GM12878 (cell line): ENCODE measurements around the gene PDCD5. TPM values are rescaled to one million over a fixed set of nuclear protein-coding genes. Genes with fewer than 3 reads are reported as not detected.

Source experiments
- BCL3 ChIP-seq: IDR thresholded peaks from 2 replicates; pipeline ENCODE4 v1.6.1; 2011; ENCODE audit warnings: borderline replicate concordance, low read depth, mild to moderate bottlenecking, moderate library complexity, low read length; ENCODE audit not compliant: insufficient read depth, poor library complexity, severe bottlenecking
- BMI1 ChIP-seq: fragments of 450-650 bp; IDR thresholded peaks from 2 replicates; pipeline ENCODE4 v1.6.1; 2016; ENCODE audit warnings: mild to moderate bottlenecking, moderate library complexity, borderline replicate concordance
- CTCF ChIP-seq, 3 experiments: IDR thresholded peaks in 2 of 3; conservative IDR thresholded peaks in 1 of 3; 2 replicates each; pipeline ENCODE4 v1.5.1; 2011; ENCODE audit warnings: low read depth in 3 of 3, low read length in 3 of 3, mild to moderate bottlenecking in 3 of 3, control low read depth in 2 of 3, moderate library complexity in 2 of 3, inconsistent platforms in 1 of 3, mixed read lengths in 1 of 3; ENCODE audit not compliant: control insufficient read depth in 2 of 3, insufficient read depth in 1 of 3; ENCODE audit errors: extremely low read depth in 1 of 3
- GABPA ChIP-seq: IDR thresholded peaks from 2 replicates; pipeline ENCODE4 v1.6.1; 2014; ENCODE audit warnings: antibody characterized with exemption, low read depth, mild to moderate bottlenecking, inconsistent platforms
- HCFC1 ChIP-seq: fragments of 150-350 bp; IDR thresholded peaks from 2 replicates; pipeline ENCODE4 v1.6.1; 2014; ENCODE audit warnings: low read length
- IRF3 ChIP-seq: fragments of 450-650 bp; IDR thresholded peaks from 2 replicates; pipeline ENCODE4 v1.6.1; 2014; ENCODE audit warnings: mild to moderate bottlenecking
- MLLT1 ChIP-seq: fragments of 450-650 bp; IDR thresholded peaks from 2 replicates; pipeline ENCODE4 v1.6.1; 2016; ENCODE audit warnings: mild to moderate bottlenecking
- NRF1 ChIP-seq: conservative IDR thresholded peaks from 2 replicates; pipeline ENCODE4 v1.6.1; 2011; ENCODE audit warnings: mild to moderate bottlenecking, low read depth, low read length, improper control_type of control experiment
- PAX5 ChIP-seq: IDR thresholded peaks from 2 replicates; pipeline ENCODE4 v1.6.1; 2011; ENCODE audit warnings: low read depth, low read length, borderline replicate concordance
- PAX8 ChIP-seq: fragments of 450-650 bp; IDR thresholded peaks from 2 replicates; pipeline ENCODE4 v1.6.1; 2017; ENCODE audit warnings: mild to moderate bottlenecking, moderate library complexity
- PML ChIP-seq: IDR thresholded peaks from 2 replicates; pipeline ENCODE4 v1.6.1; 2012; ENCODE audit warnings: low read length, inconsistent platforms
- RBBP5 ChIP-seq: fragments of 200-600 bp; sonication (generic); conservative IDR thresholded peaks from 2 replicates; pipeline ENCODE4 v1.6.1; 2016
- SIN3A ChIP-seq: IDR thresholded peaks from 2 replicates; pipeline ENCODE4 v1.6.1; 2012; ENCODE audit warnings: low read depth, low read length, improper control_type of control experiment
- ZBTB4 ChIP-seq: fragments of 450-650 bp; formaldehyde crosslinking; IDR thresholded peaks from 2 replicates; pipeline ENCODE4 v1.4.0; 2022; ENCODE audit warnings: mild to moderate bottlenecking, moderate library complexity
- ZBTB40 ChIP-seq: fragments of 450-650 bp; IDR thresholded peaks from 2 replicates; pipeline ENCODE4 v1.6.1; 2016; ENCODE audit warnings: mild to moderate bottlenecking, moderate library complexity, borderline replicate concordance
- polyA plus RNA-seq, 11 experiments: library from polyadenylated mRNA; depleted of rRNA in 4 of 11; unstranded in 6 of 11; stranded (reverse) in 5 of 11; fragments of >200 nt; fragmentation: Nextera tagmentation in 4 of 11; fragmentation: Illumina TruSeq in 1 of 11; extraction: Ambion mirVana in 4 of 11; extraction: Trizol in 1 of 11; gene quantifications; 1 replicate in 1 of 11; 2 replicates in 10 of 11; pipeline versions ENCODE4 v1.2.1 to v1.2.3, GENCODE V29; 2011 to 2016; ENCODE audit warnings: inconsistent platforms in 2 of 11, missing spikeins in 2 of 11, low read depth in 1 of 11
- total RNA-seq, 4 experiments: library from RNA; depleted of rRNA in 3 of 4; stranded (reverse); fragments of >200 nt in 3 of 4; fragmentation: Illumina TruSeq in 1 of 4; extraction: Trizol in 1 of 4; gene quantifications; 2 replicates each; pipeline versions ENCODE4 v1.2.1 to v1.2.3, GENCODE V29; 2013 to 2021

The PDCD5 gene
- total and polyA plus RNA-seq, 10 of the 15 experiments (the other 5 are each of a cell fraction or from before 2014, with no cell fraction given): 124 to 556 (median 227) TPM

GRCh38 chr19:32580901-32581704 is at the start of gene PDCD5 (continued):
- TF ChIP-seq BMI1 (no peak), NRF1 (peak; percentile 64), HCFC1 (peak; percentile 56), PML (no peak), IRF3 (no peak), ZBTB4 (CRISPR knock-in tag) (no peak), BCL3 (no peak), CTCF (IDR thresholded peaks at IDR 0.05 in 2 of 3, conservative IDR thresholded peaks at IDR 0.05 in 1 of 3; ENCODE audit: control insufficient read depth in 2 of 3, extremely low read depth in 1 of 3, insufficient read depth in 1 of 3, low read depth in 3 of 3, low read length in 3 of 3) (no peak), SIN3A (peak; percentile 35; the same call in 1 of the 2 replicates), GABPA (no peak), PAX8 (no peak), MLLT1 (peak; percentile 100), RBBP5 (no peak), PAX5 (0 out of 2 replicates have a peak, but pooled peaks have one; percentile 10), ZBTB40 (no peak)
